WTC11 (cell line): ENCODE data around the gene KRT72. TPM values are rescaled to one million over a fixed set of nuclear protein-coding genes. Genes with fewer than 3 reads are reported as not detected.

Source experiments
- ATAC-seq: fragments of 200-7000 bp; cut with Tn5 transposase; 2 replicates; pipeline ENCODE4 v1.10.0; 2021; ENCODE audit warnings: mild to moderate bottlenecking, moderate library complexity
- CTCF ChIA-PET: fragments of 300-600 bp; sonication (Branson Sonifier 250); formaldehyde crosslinking; loops from one replicate; lab custom pipeline; 2021; ENCODE audit warnings: antibody characterized with exemption; lab: Charles Lee
- POLR2A ChIA-PET: fragments of 350-600 bp; sonication (Branson Sonifier 250); formaldehyde crosslinking; loops from one replicate; lab custom pipeline; 2021; ENCODE audit warnings: antibody characterized with exemption; lab: Charles Lee
- DNase-seq: peaks from one replicate; pipeline ENCODE4 v3.0.0; 2021; ENCODE audit warnings: low spot score
- H3K27ac Mint-ChIP-seq: 2 replicates; pipeline ENCODE4 v1.8.0; 2021; ENCODE audit warnings: mixed read lengths
- H3K27me3 Mint-ChIP-seq: 2 replicates; pipeline ENCODE4 v1.8.0; 2021; ENCODE audit warnings: low read depth, mild to moderate bottlenecking, moderate library complexity, mixed read lengths
- H3K36me3 Mint-ChIP-seq: 2 replicates; pipeline ENCODE4 v1.8.0; 2021; ENCODE audit warnings: mixed read lengths
- H3K4me1 Mint-ChIP-seq: 2 replicates; pipeline ENCODE4 v1.8.0; 2022; ENCODE audit warnings: mixed read lengths
- H3K4me3 Mint-ChIP-seq: 2 replicates; pipeline ENCODE4 v1.8.0; 2021; ENCODE audit warnings: mild to moderate bottlenecking, moderate library complexity, mixed read lengths
- H3K9me3 Mint-ChIP-seq: 2 replicates; pipeline ENCODE4 v1.8.0; 2021; ENCODE audit warnings: mixed read lengths
- ATF1 ChIP-seq: sonication (generic); formaldehyde crosslinking; IDR thresholded peaks from 2 replicates; pipeline ENCODE4 v1.8.1; 2023; ENCODE audit warnings: mild to moderate bottlenecking, moderate library complexity, missing genetic modification reagents
- EMX1 ChIP-seq: fragments of 250-450 bp; sonication (Bioruptor Pico); IDR thresholded peaks from 2 replicates; pipeline ENCODE4 v1.8.0; 2021; ENCODE audit warnings: mild to moderate bottlenecking
- ESRRA ChIP-seq: sonication (generic); formaldehyde crosslinking; IDR thresholded peaks from 2 replicates; pipeline ENCODE4 v1.8.1; 2022; ENCODE audit warnings: mild to moderate bottlenecking, missing genetic modification reagents, borderline replicate concordance
- ETV6 ChIP-seq: sonication (generic); formaldehyde crosslinking; IDR thresholded peaks from 2 replicates; pipeline ENCODE4 v1.8.1; 2022; ENCODE audit warnings: mild to moderate bottlenecking, missing genetic modification reagents
- FOXK1 ChIP-seq: sonication (generic); formaldehyde crosslinking; IDR thresholded peaks from 2 replicates; pipeline ENCODE4 v1.8.0; 2022; ENCODE audit warnings: mild to moderate bottlenecking, moderate library complexity, missing genetic modification reagents
- GABPB1 ChIP-seq: sonication (generic); formaldehyde crosslinking; IDR thresholded peaks from 2 replicates; pipeline ENCODE4 v1.8.1; 2023; ENCODE audit warnings: mild to moderate bottlenecking, missing genetic modification reagents
- GTF2I ChIP-seq: fragments of 250-450 bp; sonication (Bioruptor Pico); conservative IDR thresholded peaks from 2 replicates; pipeline ENCODE4 v1.4.0; 2021; ENCODE audit warnings: mild to moderate bottlenecking
- HMGA2 ChIP-seq: fragments of 250-450 bp; sonication (Bioruptor Pico); IDR thresholded peaks from 2 replicates; pipeline ENCODE4 v1.4.0; 2021; ENCODE audit warnings: mild to moderate bottlenecking, moderate library complexity
- KAT7 ChIP-seq: sonication (generic); formaldehyde crosslinking; IDR thresholded peaks from 2 replicates; pipeline ENCODE4 v1.8.1; 2023; ENCODE audit warnings: missing genetic modification reagents, mild to moderate bottlenecking, borderline replicate concordance
- MXD4 ChIP-seq: fragments of 250-450 bp; sonication (Bioruptor Pico); IDR thresholded peaks from 2 replicates; pipeline ENCODE4 v1.8.0; 2021; ENCODE audit warnings: mild to moderate bottlenecking, moderate library complexity, borderline replicate concordance
- NFATC4 ChIP-seq: fragments of 250-450 bp; sonication (Bioruptor Pico); IDR thresholded peaks from 2 replicates; pipeline ENCODE4 v1.9.0; 2021; ENCODE audit warnings: mild to moderate bottlenecking
- NFYB ChIP-seq: sonication (generic); formaldehyde crosslinking; conservative IDR thresholded peaks from 2 replicates; pipeline ENCODE4 v1.8.0; 2022; ENCODE audit warnings: low read depth, missing genetic modification reagents
- NR3C1 ChIP-seq: sonication (generic); formaldehyde crosslinking; conservative IDR thresholded peaks from 2 replicates; pipeline ENCODE4 v1.8.1; 2023; ENCODE audit warnings: low read depth, mild to moderate bottlenecking, missing genetic modification reagents
- OVOL2 ChIP-seq: fragments of 250-450 bp; sonication (Bioruptor Pico); IDR thresholded peaks from 2 replicates; pipeline ENCODE4 v1.9.0; 2021; ENCODE audit warnings: mild to moderate bottlenecking, borderline replicate concordance
- SOX15 ChIP-seq: fragments of 250-450 bp; sonication (Bioruptor Pico); IDR thresholded peaks from 2 replicates; pipeline ENCODE4 v1.9.0; 2021; ENCODE audit warnings: mild to moderate bottlenecking
- ZNF121 ChIP-seq: sonication (generic); formaldehyde crosslinking; IDR thresholded peaks from 2 replicates; pipeline ENCODE4 v1.8.0; 2023; ENCODE audit warnings: missing genetic modification reagents
- ZNF232 ChIP-seq: sonication (generic); formaldehyde crosslinking; IDR thresholded peaks from 2 replicates; pipeline ENCODE4 v1.8.0; 2022; ENCODE audit warnings: mild to moderate bottlenecking, missing genetic modification reagents
- ZNF396 ChIP-seq: fragments of 250-450 bp; sonication (Bioruptor Pico); IDR thresholded peaks from 2 replicates; pipeline ENCODE4 v1.8.0; 2021; ENCODE audit warnings: mild to moderate bottlenecking, moderate library complexity, borderline replicate concordance
- ZNF671 ChIP-seq: fragments of 250-450 bp; sonication (Bioruptor Pico); IDR thresholded peaks from 2 replicates; pipeline ENCODE4 v1.8.0; 2021; ENCODE audit warnings: mild to moderate bottlenecking
- total RNA-seq: library from RNA; stranded (reverse); gene quantifications from 3 replicates; pipeline ENCODE4 v1.2.3, GENCODE V29; 2021
- TF ChIP-seq, protein P1 (sequence below): fragments of 250-450 bp; sonication (Bioruptor Pico); IDR thresholded peaks from 2 replicates; pipeline ENCODE4 v1.9.0; 2021; ENCODE audit warnings: mild to moderate bottlenecking
- TF ChIP-seq, protein P2 (sequence below): sonication (generic); formaldehyde crosslinking; IDR thresholded peaks from 2 replicates; pipeline ENCODE4 v1.8.0; 2023; ENCODE audit warnings: missing genetic modification reagents
- TF ChIP-seq, protein P3 (sequence below): sonication (generic); formaldehyde crosslinking; IDR thresholded peaks from 2 replicates; pipeline ENCODE4 v1.8.1; 2023; ENCODE audit warnings: mild to moderate bottlenecking, missing genetic modification reagents
- TF ChIP-seq, protein P4 (sequence below): sonication (generic); formaldehyde crosslinking; IDR thresholded peaks from 2 replicates; pipeline ENCODE4 v1.8.0; 2023; ENCODE audit warnings: missing genetic modification reagents, mild to moderate bottlenecking, borderline replicate concordance
- TF ChIP-seq, protein P5 (sequence below): sonication (generic); formaldehyde crosslinking; IDR thresholded peaks from 2 replicates; pipeline ENCODE4 v1.8.0; 2022; ENCODE audit warnings: mild to moderate bottlenecking, missing genetic modification reagents

KRT72 gene
- total RNA-seq, 1 experiment from 2014 or later: not detected

DNA sequence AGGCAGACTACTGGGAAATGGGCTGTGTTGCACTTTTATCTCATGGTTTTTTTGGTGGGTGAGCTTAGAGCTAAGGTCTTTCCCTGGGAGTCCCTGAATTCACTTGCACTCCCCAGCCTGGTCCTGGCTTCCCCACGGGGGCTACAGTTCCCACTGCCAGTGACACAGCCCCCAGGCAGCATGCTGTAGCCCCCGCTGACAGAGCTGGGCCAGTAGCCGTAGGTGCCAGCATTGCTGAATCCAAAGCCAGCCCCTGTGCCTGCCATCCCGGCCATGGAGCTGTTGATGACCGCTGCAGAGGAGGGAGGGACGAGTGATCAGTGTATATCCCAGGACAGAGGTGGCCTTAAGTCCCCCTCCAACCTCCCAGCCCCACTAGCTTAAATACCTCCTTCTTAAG, 6.9 kb upstream of the KRT72 start:
- CTCF ChIA-PET: interaction anchor here (0.9 to 1.7 kb wide), 4 partner anchors 30 to 257 kb away, joined by 3 to 4 read pairs (median 4); no protein-coding TSS in a partner anchor
- no peak for DNase-seq
- TF ChIP-seq ZNF396 (CRISPR knock-in tag) (no peak), GTF2I (CRISPR knock-in tag) (no peak), EMX1 (CRISPR knock-in tag) (no peak), ETV6 (CRISPR knock-in tag) (no peak), ZNF671 (CRISPR knock-in tag) (no peak), ATF1 (CRISPR knock-in tag) (no peak), NR3C1 (CRISPR knock-in tag) (no peak), ZNF121 (no peak), SOX15 (CRISPR knock-in tag) (no peak), HMGA2 (CRISPR knock-in tag) (no peak), OVOL2 (CRISPR knock-in tag) (no peak), NFATC4 (CRISPR knock-in tag) (no peak), NFYB (no peak), ZNF232 (CRISPR knock-in tag) (no peak)
- TF ChIP-seq, protein P1, sequence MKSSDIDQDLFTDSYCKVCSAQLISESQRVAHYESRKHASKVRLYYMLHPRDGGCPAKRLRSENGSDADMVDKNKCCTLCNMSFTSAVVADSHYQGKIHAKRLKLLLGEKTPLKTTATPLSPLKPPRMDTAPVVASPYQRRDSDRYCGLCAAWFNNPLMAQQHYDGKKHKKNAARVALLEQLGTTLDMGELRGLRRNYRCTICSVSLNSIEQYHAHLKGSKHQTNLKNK (CRISPR knock-in tag): no peak
- TF ChIP-seq, protein P2, sequence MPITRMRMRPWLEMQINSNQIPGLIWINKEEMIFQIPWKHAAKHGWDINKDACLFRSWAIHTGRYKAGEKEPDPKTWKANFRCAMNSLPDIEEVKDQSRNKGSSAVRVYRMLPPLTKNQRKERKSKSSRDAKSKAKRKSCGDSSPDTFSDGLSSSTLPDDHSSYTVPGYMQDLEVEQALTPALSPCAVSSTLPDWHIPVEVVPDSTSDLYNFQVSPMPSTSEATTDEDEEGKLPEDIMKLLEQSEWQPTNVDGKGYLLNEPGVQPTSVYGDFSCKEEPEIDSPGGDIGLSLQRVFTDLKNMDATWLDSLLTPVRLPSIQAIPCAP (CRISPR knock-in tag): no peak

DNA sequence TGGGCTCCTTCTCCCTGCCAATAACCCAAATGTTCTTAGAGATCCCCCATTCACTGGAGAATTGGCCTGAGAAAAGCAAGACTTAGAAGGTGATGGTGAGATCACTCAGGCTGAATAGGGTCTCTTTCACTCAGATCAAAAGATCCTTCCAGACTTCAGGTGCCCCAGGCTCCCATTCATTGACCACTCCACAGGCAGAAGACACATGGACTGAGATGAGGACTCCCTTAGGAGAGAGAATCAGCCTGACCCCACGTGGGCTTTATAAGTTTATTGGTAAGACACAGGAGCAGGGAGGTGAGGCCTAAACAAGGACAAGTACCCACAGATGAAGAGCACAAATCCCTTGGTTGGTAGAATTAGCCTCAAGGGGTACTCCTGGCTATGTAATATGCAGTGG, 6.1 kb upstream of the KRT72 start:
- Mint-ChIP-seq H3K4me1 (peaks cover 4% of the 10 kb centered on the region; the same call in 1 of the 2 replicates), H3K36me3 (no peaks in the 10 kb centered on the region), H3K27me3 (peaks cover 10% of the 10 kb centered on the region), H3K9me3 (no peaks in the 10 kb centered on the region), H3K27ac (no peak overlapping the region; the same call in 1 of the 2 replicates)
- ChIA-PET POLR2A (no interaction called here), CTCF (no interaction called here)
- ATAC-seq (no peak), DNase-seq (no peak)
- TF ChIP-seq, protein P3, sequence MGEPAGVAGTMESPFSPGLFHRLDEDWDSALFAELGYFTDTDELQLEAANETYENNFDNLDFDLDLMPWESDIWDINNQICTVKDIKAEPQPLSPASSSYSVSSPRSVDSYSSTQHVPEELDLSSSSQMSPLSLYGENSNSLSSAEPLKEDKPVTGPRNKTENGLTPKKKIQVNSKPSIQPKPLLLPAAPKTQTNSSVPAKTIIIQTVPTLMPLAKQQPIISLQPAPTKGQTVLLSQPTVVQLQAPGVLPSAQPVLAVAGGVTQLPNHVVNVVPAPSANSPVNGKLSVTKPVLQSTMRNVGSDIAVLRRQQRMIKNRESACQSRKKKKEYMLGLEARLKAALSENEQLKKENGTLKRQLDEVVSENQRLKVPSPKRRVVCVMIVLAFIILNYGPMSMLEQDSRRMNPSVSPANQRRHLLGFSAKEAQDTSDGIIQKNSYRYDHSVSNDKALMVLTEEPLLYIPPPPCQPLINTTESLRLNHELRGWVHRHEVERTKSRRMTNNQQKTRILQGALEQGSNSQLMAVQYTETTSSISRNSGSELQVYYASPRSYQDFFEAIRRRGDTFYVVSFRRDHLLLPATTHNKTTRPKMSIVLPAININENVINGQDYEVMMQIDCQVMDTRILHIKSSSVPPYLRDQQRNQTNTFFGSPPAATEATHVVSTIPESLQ (CRISPR knock-in tag): no peak
- TF ChIP-seq ETV6 (CRISPR knock-in tag) (no peak), EMX1 (CRISPR knock-in tag) (no peak), MXD4 (CRISPR knock-in tag) (no peak)
- TF ChIP-seq, all 79 proteins: peak for 0
- no peak overlapping the region for H3K4me3 Mint-ChIP-seq

More for the DNA sequence above, 6.9 kb upstream of the KRT72 start:
- H3K36me3 Mint-ChIP-seq: no peaks in the 10 kb centered on the region
- ATAC-seq: no peak
- no peak overlapping the region for H3K27ac Mint-ChIP-seq
- H3K27me3 Mint-ChIP-seq: peaks cover 3% of the 10 kb centered on the region; the same call in 1 of the 2 replicates
- H3K9me3 Mint-ChIP-seq: no peaks in the 10 kb centered on the region
- H3K4me1 Mint-ChIP-seq: peaks cover 4% of the 10 kb centered on the region; the same call in 1 of the 2 replicates
- no peak overlapping the region for H3K4me3 Mint-ChIP-seq
- POLR2A ChIA-PET: no interaction called here

DNA sequence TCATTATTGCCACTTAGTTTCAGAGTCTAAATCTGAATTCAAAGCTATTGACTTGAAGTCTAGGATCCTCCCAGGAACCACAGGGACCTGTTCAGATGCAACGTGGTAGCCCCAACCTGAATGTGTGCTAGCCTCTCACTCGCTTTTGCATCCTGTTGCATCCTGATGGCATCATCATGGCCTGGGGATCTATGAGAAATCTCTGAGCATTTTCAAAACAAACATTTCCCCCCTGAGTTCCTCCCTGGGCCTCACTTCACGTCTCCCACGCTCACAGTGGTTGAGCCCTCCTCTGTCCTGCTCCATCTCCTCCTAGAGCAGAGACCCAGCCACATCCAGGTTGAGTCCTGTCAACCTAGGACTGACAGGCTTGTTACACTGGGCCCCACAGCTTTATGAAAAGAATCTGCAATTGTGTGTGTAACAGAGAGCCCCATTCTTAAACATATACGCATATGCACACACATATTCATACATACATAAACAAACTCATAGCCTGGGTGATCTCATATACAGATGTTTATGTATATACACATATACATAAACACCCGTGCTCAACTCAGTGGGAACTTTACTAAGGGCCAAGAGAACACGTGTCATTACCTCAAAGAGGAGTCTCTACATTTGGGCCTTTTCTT, 5.4 kb upstream of the KRT72 start:
- CTCF ChIA-PET: interaction anchor here (1.0 kb wide), 1 partner anchor 264 kb away, joined by 4 read pairs; no protein-coding TSS in a partner anchor
- peaks cover 16% of the 10 kb centered on the region for H3K27me3 Mint-ChIP-seq
- TF ChIP-seq ESRRA (CRISPR knock-in tag): no peak
- TF ChIP-seq GABPB1 (CRISPR knock-in tag): no peak
- TF ChIP-seq SOX15 (CRISPR knock-in tag): no peak
- no peak for TF ChIP-seq GTF2I (CRISPR knock-in tag)
- TF ChIP-seq, protein P4, sequence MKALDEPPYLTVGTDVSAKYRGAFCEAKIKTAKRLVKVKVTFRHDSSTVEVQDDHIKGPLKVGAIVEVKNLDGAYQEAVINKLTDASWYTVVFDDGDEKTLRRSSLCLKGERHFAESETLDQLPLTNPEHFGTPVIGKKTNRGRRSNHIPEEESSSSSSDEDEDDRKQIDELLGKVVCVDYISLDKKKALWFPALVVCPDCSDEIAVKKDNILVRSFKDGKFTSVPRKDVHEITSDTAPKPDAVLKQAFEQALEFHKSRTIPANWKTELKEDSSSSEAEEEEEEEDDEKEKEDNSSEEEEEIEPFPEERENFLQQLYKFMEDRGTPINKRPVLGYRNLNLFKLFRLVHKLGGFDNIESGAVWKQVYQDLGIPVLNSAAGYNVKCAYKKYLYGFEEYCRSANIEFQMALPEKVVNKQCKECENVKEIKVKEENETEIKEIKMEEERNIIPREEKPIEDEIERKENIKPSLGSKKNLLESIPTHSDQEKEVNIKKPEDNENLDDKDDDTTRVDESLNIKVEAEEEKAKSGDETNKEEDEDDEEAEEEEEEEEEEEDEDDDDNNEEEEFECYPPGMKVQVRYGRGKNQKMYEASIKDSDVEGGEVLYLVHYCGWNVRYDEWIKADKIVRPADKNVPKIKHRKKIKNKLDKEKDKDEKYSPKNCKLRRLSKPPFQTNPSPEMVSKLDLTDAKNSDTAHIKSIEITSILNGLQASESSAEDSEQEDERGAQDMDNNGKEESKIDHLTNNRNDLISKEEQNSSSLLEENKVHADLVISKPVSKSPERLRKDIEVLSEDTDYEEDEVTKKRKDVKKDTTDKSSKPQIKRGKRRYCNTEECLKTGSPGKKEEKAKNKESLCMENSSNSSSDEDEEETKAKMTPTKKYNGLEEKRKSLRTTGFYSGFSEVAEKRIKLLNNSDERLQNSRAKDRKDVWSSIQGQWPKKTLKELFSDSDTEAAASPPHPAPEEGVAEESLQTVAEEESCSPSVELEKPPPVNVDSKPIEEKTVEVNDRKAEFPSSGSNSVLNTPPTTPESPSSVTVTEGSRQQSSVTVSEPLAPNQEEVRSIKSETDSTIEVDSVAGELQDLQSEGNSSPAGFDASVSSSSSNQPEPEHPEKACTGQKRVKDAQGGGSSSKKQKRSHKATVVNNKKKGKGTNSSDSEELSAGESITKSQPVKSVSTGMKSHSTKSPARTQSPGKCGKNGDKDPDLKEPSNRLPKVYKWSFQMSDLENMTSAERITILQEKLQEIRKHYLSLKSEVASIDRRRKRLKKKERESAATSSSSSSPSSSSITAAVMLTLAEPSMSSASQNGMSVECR (CRISPR knock-in tag): no peak
- TF ChIP-seq, protein P5, sequence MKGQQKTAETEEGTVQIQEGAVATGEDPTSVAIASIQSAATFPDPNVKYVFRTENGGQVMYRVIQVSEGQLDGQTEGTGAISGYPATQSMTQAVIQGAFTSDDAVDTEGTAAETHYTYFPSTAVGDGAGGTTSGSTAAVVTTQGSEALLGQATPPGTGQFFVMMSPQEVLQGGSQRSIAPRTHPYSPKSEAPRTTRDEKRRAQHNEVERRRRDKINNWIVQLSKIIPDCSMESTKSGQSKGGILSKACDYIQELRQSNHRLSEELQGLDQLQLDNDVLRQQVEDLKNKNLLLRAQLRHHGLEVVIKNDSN (CRISPR knock-in tag): no peak
- no peak for TF ChIP-seq KAT7 (CRISPR knock-in tag)
- TF ChIP-seq FOXK1 (CRISPR knock-in tag): no peak

More for the DNA sequence above, 5.4 kb upstream of the KRT72 start:
- no peak overlapping the region for H3K4me3 Mint-ChIP-seq
- ATAC-seq (no peak), DNase-seq (no peak)
- POLR2A ChIA-PET: no interaction called here
- no peaks in the 10 kb centered on the region for H3K9me3 Mint-ChIP-seq
- H3K4me1 Mint-ChIP-seq: peaks cover 4% of the 10 kb centered on the region; the same call in 1 of the 2 replicates
- no peaks in the 10 kb centered on the region for H3K36me3 Mint-ChIP-seq
- H3K27ac Mint-ChIP-seq: no peak overlapping the region
